ENCODE data around the gene RELN. TPM values are rescaled to one million over a fixed set of nuclear protein-coding genes. Genes with fewer than 3 reads are reported as not detected.

Gene RELN
- total and polyA plus RNA-seq, 12 donors = 0.22 to 1.9 (median 0.93) TPM

DNA sequence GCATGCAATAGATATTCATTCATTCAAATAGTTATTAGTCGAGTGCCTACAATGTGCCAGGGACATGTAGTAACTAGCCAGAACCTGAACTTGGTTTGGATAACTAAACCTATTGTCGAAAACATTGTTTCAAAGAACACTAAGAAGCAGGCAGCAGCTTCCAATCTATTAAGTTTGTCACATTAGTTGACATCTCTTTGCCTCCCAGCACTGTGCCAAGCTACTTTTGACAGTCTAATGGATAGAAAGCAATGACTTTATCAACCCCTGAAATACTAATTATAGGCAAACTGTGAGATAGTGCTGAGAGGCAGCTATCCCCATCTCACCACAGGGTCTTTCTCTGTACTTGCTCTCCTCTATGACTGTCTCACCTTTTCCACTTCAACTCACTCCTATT lies 22.4 kb upstream of the RELN start:
- TF ChIP-seq, protein P1, sequence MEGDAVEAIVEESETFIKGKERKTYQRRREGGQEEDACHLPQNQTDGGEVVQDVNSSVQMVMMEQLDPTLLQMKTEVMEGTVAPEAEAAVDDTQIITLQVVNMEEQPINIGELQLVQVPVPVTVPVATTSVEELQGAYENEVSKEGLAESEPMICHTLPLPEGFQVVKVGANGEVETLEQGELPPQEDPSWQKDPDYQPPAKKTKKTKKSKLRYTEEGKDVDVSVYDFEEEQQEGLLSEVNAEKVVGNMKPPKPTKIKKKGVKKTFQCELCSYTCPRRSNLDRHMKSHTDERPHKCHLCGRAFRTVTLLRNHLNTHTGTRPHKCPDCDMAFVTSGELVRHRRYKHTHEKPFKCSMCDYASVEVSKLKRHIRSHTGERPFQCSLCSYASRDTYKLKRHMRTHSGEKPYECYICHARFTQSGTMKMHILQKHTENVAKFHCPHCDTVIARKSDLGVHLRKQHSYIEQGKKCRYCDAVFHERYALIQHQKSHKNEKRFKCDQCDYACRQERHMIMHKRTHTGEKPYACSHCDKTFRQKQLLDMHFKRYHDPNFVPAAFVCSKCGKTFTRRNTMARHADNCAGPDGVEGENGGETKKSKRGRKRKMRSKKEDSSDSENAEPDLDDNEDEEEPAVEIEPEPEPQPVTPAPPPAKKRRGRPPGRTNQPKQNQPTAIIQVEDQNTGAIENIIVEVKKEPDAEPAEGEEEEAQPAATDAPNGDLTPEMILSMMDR (IDR thresholded peaks at IDR 0.05) = no peak
- DNase-seq = no peak
- intact Hi-C loops (cut with DNase I) = no loop called here
- Histone ChIP-seq H3K36me3 (no peaks in the 10 kb centered on the region), H3K27me3 (peaks cover 0 to 4% (median 0%) of the 10 kb centered on the region in 7 donors), H3K9me3 (no peaks in the 10 kb centered on the region), H3K27ac (no peak overlapping the region), H3K4me3 (no peak overlapping the region), H3K4me1 (no peaks in the 10 kb centered on the region)
- 41 to 53% methylated on average over 2 of the region's 2 CpGs for WGBS, 2 donors
- ATAC-seq = no peak

- intact Hi-C loops (cut with DNase I) = no loop called here
- ATAC-seq (no peak), DNase-seq (no peak)
- TF ChIP-seq, protein P1 (IDR thresholded peaks at IDR 0.05) = no peak
- H3K36me3 ChIP-seq = no peaks in the 10 kb centered on the region
- H3K4me3 ChIP-seq = no peak overlapping the region
- 56 to 63% methylated on average over 5 of the region's 5 CpGs for WGBS, 2 donors
- H3K27ac ChIP-seq = no peak overlapping the region
- no peaks in the 10 kb centered on the region for H3K4me1 ChIP-seq
- H3K27me3 ChIP-seq = peaks cover 0 to 4% (median 0%) of the 10 kb centered on the region in 7 donors
- no peaks in the 10 kb centered on the region for H3K9me3 ChIP-seq
These were observed 20.8 kb upstream of the RELN start for GRCh38 chr7:104010052-104010909.

GRCh38 chr7:104008107-104008506 lies 18.6 kb upstream of the RELN start:
- no peaks in the 10 kb centered on the region for H3K36me3 ChIP-seq
- WGBS, 2 donors = 84 to 90% methylated on average over 4 of the region's 4 CpGs
- no peak overlapping the region for H3K27ac ChIP-seq
- intact Hi-C loops (cut with DNase I) = no loop called here
- TF ChIP-seq, protein P1 (IDR thresholded peaks at IDR 0.05) = no peak
- peaks cover 0 to 4% (median 3%) of the 10 kb centered on the region in 7 donors for H3K27me3 ChIP-seq
- H3K9me3 ChIP-seq = no peaks in the 10 kb centered on the region
- DNase-seq = no peak
- H3K4me3 ChIP-seq = no peak overlapping the region
- ATAC-seq = no peak
- H3K4me1 ChIP-seq = no peaks in the 10 kb centered on the region

DNA sequence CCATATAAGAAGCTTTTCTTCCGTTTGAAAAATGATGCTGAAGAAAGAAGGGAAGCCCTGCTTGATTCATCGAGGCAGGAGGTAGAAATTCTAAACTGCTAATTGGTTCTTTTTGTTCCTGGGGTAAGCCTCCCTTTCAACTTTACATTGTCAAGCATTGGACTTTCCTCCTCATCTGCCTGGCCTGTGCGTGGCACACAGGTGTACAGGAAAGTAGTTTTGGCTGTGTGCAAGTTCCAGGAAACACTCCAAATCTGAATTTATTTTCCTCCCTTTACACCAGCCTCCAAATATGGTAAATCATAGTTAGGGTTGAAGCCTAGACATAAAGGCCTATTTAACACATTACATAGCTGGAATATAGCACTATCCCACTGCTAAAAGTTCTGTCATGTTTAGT lies 18.2 kb upstream of the RELN start:
- no peak overlapping the region for H3K4me3 ChIP-seq
- no peaks in the 10 kb centered on the region for H3K36me3 ChIP-seq
- DNase-seq (no peak), ATAC-seq (no peak)
- no peaks in the 10 kb centered on the region for H3K4me1 ChIP-seq
- TF ChIP-seq, protein P1 (IDR thresholded peaks at IDR 0.05) = no peak
- H3K9me3 ChIP-seq = no peaks in the 10 kb centered on the region
- peaks cover 0 to 5% (median 3%) of the 10 kb centered on the region in 7 donors for H3K27me3 ChIP-seq
- intact Hi-C loops (cut with DNase I) = no loop called here
- H3K27ac ChIP-seq = no peak overlapping the region
- WGBS, 2 donors = 50% methylated on average over 3 of the region's 3 CpGs
